ENCODE results near the gene POLR2E. TPM values are rescaled to one million over a fixed set of nuclear protein-coding genes. Genes with fewer than 3 reads are reported as not detected.
A peak's percentile ranks its signal among the peaks of the same experiment; 100 is the strongest.

Gene POLR2E
- total RNA-seq, 2 experiments from 2014 or later: 142 to 163 TPM

DNA sequence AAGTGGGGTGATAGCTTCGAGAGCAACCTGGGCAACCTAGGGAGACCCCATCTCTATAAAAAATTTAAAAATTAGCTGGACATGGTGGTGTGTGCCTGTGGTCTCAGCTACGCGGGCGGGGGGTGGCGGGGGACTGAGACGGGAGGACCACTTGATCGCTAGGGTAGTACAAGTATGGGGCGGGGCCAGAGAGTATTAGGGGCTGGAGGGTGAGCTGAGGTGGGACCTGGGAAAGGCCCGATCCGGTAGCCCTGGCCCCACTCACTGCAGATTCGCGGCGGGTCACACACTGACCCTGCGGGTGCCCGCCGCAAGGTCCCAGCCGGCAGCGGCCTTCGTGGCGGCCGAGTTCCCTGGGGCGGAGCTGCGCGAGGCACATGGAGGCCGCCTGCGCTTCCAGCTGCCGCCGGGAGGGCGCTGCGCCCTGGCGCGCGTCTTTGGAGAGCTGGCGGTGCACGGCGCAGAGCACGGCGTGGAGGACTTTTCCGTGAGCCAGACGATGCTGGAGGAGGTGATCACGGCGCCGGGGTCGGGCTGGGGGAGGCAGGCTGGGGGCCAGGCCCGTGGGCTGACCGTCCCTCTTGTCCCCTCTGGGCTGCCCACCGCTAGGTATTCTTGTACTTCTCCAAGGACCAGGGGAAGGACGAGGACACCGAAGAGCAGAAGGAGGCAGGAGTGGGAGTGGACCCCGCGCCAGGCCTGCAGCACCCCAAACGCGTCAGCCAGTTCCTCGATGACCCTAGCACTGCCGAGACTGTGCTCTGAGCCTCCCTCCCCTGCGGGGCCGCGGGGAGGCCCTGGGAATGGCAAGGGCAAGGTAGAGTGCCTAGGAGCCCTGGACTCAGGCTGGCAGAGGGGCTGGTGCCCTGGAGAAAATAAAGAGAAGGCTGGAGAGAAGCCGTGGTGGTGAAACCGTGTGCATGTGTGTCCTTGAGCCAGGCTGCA lies 30.2 kb downstream of the POLR2E start:
- Mint-ChIP-seq H3K4me1 (peaks cover 20% of the 10 kb centered on the region), H3K27me3 (no peaks in the 10 kb centered on the region), H3K4me3 (peak overlapping the region; percentile 61), H3K27ac (peak overlapping the region; percentile 69), H3K36me3 (peaks cover 24% of the 10 kb centered on the region), H3K9me3 (no peaks in the 10 kb centered on the region)
- ATAC-seq (ENCODE audit: low read depth) (peak; percentile 39), DNase-seq (peak; percentile 83)
- POLR2A ChIA-PET: interaction anchor here (0.7 to 19.6 kb wide), 10 partner anchors 10 to 172 kb away, joined by 3 to 644 read pairs (median 7); partner anchors contain the start of genes ABCA7, CNN2, MED16 and RNU6-2

DNA sequence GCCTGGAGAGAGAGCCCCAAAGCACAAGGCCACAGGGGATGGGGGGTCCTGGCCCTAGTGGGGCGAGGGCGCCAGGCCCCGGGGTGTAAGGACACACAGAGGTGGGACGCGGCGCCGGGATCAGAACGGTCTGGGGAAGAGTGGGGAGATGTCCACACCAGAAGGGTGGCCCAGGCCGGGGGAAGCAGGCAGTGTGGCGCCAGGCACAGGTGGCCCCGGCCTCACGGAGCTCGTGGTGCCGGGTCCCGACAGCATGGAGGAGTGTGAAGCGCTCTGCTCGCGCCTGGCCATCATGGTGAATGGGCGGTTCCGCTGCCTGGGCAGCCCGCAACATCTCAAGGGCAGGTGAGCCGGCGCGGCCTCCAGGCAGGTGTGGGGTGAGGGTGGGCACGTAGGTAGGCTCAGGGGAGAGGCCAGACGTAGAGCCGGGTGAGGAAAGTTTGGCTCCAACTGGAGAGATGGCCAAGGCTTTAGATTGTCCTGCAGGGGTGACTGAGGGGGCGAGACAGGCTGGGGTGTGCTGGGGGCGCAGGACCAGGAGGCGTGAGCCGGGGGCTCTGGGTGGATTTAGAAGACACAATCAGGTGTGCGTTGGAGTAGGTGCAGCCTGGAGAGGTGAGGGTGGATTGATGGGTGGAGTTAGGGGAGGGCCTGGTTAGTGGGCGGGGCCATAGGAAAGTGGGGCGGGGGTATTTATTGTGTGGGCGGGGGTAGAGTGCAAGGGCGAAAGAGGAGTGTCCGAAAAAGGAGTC lies 31.1 kb downstream of the POLR2E start:
- Mint-ChIP-seq H3K4me3 (no peak overlapping the region), H3K9me3 (no peaks in the 10 kb centered on the region), H3K27ac (peak overlapping the region; percentile 38), H3K4me1 (peaks cover 18% of the 10 kb centered on the region), H3K27me3 (no peaks in the 10 kb centered on the region), H3K36me3 (peaks cover 27% of the 10 kb centered on the region)
- POLR2A ChIA-PET: interaction anchor here (0.9 to 19.6 kb wide), 7 partner anchors 16 to 171 kb away, joined by 3 to 644 read pairs (median 52); partner anchors contain the start of genes ABCA7, CNN2, MED16 and RNU6-2
- DNase-seq (peak; percentile 35), ATAC-seq (ENCODE audit: low read depth) (no peak)

DNA sequence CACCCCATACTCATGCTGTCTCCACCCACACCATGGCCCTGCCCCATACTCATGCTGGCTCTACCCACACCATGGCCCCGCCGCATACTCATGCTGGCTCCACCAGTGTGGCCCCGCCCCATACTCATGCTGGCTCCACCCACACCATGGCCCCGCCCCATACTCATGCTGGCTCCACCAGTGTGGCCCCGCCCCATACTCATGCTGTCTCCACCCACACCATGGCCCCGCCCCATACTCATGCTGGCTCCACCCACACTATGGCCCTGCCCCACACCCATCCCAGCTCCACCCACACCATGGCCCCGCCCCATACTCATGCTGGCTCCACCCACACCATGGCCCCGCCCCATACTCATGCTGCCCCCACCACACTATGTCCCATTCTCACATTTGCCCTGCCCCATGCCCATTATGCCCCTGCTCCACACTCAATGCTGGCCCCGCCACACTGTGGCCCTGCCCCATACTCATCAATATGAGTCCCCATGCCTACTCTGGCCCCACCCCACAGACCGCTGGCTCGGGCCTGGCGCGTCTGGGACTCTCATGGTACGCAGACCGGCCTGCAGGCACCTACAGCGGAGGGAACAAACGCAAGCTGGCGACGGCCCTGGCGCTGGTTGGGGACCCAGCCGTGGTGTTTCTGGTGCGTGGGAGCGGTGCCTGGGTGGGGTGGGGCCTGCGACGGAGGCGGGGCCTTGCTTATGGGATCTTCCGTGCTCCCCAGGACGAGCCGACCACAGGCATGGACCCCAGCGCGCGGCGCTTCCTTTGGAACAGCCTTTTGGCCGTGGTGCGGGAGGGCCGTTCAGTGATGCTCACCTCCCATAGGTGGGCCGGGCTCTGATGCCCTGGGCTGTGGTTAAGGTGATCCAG lies 31.9 kb downstream of the POLR2E start:
- no peak for ATAC-seq (ENCODE audit: low read depth)
- Mint-ChIP-seq H3K27ac (no peak overlapping the region), H3K9me3 (no peaks in the 10 kb centered on the region), H3K36me3 (peaks cover 25% of the 10 kb centered on the region), H3K27me3 (no peaks in the 10 kb centered on the region), H3K4me3 (no peak overlapping the region), H3K4me1 (peaks cover 11% of the 10 kb centered on the region)
- POLR2A ChIA-PET: interaction anchor here (19.6 kb wide), 1 partner anchor 20 kb away, joined by 644 read pairs; no protein-coding TSS in a partner anchor
- DNase-seq: peak; percentile 63

DNA sequence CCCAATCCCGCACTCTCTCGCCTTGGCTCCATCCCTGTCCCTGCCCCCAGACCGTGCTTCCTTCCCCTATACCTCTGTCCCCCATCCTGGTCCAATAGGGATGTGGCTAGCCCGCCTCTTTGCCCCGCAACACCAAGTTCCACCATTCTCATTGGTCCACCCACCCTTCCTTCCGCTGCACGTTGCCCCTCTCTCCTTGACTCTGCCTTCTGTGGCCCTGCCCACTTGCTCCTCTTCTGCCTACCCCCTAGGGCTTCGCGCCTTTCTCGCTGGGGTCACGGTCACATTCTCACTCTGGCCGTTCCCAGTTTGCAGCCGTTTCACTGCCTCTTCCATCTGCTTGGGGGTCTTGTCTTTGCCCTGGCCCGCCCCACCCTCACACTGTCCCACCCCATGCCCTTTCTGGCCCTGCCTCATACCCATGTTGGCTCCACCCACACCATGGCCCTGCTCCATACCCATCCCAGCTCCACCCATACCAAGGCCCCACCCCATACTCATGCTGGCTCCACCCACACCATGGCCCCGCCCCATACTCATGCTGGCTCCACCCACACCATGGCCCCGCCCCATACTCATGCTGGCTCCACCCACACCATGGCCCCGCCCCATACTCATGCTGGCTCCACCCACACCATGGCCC lies 32.7 kb downstream of the POLR2E start:
- Mint-ChIP-seq H3K9me3 (peaks cover 3% of the 10 kb centered on the region), H3K4me1 (peaks cover 11% of the 10 kb centered on the region), H3K4me3 (no peak overlapping the region), H3K27me3 (no peaks in the 10 kb centered on the region), H3K27ac (peak overlapping the region; percentile 42), H3K36me3 (peaks cover 32% of the 10 kb centered on the region)
- DNase-seq: no peak
- POLR2A ChIA-PET: no interaction called here
- no peak for ATAC-seq (ENCODE audit: low read depth)

DNA sequence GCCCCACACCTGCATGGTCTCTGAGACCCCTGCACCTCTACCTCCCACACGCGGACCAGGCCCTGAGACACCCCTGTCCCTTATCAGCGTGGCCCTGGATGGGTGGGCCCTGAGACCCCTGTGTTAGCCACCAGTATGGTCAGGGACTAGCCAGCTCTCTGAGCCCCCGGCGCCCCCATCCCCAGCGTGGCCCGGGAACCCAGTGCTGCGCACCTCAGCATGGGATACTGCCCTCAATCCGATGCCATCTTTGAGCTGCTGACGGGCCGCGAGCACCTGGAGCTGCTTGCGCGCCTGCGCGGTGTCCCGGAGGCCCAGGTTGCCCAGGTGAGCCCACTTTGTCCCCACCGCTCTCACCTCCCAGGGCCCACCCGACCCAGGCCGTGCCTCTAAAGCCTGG lies 33.2 kb downstream of the POLR2E start:
- Mint-ChIP-seq H3K27ac (peak overlapping the region; percentile 42), H3K4me1 (peaks cover 11% of the 10 kb centered on the region), H3K4me3 (no peak overlapping the region), H3K27me3 (no peaks in the 10 kb centered on the region), H3K36me3 (peaks cover 38% of the 10 kb centered on the region), H3K9me3 (peaks cover 7% of the 10 kb centered on the region)
- POLR2A ChIA-PET: no interaction called here
- ATAC-seq (ENCODE audit: low read depth): no peak
- DNase-seq: no peak

DNA sequence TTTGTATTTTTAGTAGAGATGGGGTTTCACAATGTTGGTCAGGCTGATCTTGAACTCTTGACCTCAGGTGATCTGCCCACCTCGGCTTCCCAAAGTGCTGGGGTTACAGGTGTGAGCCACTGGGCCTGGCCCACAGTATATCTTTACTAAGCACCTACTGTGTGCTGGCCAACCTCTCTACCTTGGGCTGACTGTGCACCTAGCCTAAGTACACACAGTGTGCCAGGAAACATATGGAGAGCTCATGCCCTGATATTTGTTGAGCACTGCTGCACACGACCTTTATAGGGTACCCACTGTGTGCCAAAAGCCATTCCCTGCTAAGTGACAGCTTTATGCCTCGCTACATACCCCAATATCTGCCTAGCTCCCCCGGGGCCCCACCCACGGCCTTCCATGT lies 34.5 kb downstream of the POLR2E start:
- ATAC-seq (ENCODE audit: low read depth) (no peak), DNase-seq (no peak)
- Mint-ChIP-seq H3K4me3 (no peak overlapping the region), H3K36me3 (peaks cover 50% of the 10 kb centered on the region), H3K4me1 (peaks cover 9% of the 10 kb centered on the region), H3K9me3 (peaks cover 13% of the 10 kb centered on the region), H3K27me3 (no peaks in the 10 kb centered on the region), H3K27ac (no peak overlapping the region)
- POLR2A ChIA-PET: no interaction called here

DNA sequence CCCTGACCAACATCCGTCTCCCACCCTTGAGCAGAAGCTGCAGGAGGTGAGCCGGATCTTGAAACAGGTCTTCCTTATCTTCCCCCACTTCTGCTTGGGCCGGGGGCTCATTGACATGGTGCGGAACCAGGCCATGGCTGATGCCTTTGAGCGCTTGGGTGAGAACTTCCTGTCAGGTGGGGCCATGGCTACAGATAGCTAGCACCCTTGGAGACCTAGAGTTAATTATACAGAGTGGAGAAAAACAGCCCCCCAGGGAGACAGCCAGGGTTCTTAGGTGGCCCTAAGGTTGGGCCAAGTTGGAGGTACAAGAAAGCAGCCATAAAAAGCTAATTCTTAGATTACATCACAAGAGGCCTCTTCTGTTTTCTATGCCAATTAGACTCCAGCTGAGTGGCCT lies 37.1 kb downstream of the POLR2E start:
- no peaks in the 10 kb centered on the region for H3K27me3 Mint-ChIP-seq
- no peaks in the 10 kb centered on the region for H3K4me1 Mint-ChIP-seq
- H3K4me3 Mint-ChIP-seq: no peak overlapping the region
- no peak overlapping the region for H3K27ac Mint-ChIP-seq
- H3K36me3 Mint-ChIP-seq: peaks cover 48% of the 10 kb centered on the region
- H3K9me3 Mint-ChIP-seq: peaks cover 13% of the 10 kb centered on the region
- DNase-seq (no peak), ATAC-seq (ENCODE audit: low read depth) (no peak)
- POLR2A ChIA-PET: interaction anchor here (1.2 to 2.2 kb wide), 3 partner anchors 9 to 17 kb away, joined by 3 to 16 read pairs (median 6); partner anchors contain the start of gene ARHGAP45

DNA sequence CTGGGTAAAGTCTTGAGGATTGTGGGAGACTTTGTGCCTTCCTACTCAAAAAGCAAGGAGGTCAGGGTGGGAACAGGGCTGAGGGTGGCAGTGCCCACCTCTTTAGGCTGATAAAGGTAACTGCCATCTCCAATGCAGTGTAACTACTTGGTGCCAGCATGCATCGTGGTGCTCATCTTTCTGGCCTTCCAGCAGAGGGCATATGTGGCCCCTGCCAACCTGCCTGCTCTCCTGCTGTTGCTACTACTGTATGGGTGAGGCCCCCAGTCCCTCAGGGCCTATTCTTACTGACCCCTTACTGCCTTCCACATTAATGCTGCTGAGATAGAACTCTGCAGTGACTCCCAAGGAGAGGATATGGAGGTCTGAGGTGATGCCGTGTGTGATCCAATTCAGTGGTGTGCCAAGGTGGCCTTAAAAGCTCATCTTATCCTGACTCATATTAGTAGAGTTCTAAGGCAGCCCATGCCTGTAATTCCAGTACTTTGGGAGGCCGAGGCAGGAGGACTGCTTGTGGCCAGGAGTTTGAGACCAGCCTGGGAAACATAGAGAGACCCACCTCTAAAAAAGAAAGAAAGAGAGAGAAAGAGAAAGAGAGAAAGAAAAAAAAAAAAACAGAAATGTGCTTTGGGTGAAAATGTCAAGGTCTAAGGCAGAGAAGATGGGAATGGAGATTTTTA lies 37.9 kb downstream of the POLR2E start:
- H3K4me3 Mint-ChIP-seq: no peak overlapping the region
- peaks cover 13% of the 10 kb centered on the region for H3K9me3 Mint-ChIP-seq
- no peaks in the 10 kb centered on the region for H3K27me3 Mint-ChIP-seq
- DNase-seq (no peak), ATAC-seq (ENCODE audit: low read depth) (peak; percentile 54)
- POLR2A ChIA-PET: interaction anchor here (0.6 to 2.2 kb wide), 5 partner anchors 8 to 18 kb away, joined by 3 to 16 read pairs (median 3); partner anchors contain the start of genes ABCA7 and ARHGAP45
- H3K27ac Mint-ChIP-seq: peak overlapping the region; percentile 60
- peaks cover 46% of the 10 kb centered on the region for H3K36me3 Mint-ChIP-seq
- H3K4me1 Mint-ChIP-seq: peaks cover 1% of the 10 kb centered on the region

DNA sequence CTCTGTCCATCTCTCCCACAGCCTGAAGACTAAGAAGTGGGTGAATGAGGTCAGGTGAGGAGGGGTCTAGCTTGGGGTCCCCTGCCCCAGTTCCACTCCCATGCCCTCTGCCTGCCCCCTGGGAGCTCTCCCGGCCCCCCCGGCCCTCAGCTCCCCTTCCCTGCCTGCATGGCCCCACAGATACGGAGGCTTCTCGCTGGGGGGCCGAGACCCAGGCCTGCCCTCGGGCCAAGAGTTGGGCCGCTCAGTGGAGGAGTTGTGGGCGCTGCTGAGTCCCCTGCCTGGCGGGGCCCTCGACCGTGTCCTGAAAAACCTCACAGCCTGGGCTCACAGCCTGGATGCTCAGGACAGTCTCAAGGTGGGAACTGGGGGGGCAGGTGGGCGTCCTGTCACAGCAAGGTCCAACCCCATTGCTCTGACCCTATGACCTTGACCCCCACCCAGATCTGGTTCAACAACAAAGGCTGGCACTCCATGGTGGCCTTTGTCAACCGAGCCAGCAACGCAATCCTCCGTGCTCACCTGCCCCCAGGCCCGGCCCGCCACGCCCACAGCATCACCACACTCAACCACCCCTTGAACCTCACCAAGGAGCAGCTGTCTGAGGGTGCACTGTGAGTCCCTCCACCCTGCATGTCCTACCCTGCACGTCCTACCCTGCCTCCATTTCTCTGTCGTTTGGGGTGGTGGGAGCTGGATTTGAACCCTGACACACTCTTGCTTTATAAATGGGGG lies 39.1 kb downstream of the POLR2E start:
- Mint-ChIP-seq H3K4me1 (peaks cover 4% of the 10 kb centered on the region), H3K4me3 (no peak overlapping the region), H3K9me3 (peaks cover 13% of the 10 kb centered on the region), H3K27ac (peak overlapping the region; percentile 58), H3K27me3 (no peaks in the 10 kb centered on the region), H3K36me3 (peaks cover 48% of the 10 kb centered on the region)
- ATAC-seq (ENCODE audit: low read depth) (no peak), DNase-seq (no peak)
- POLR2A ChIA-PET: interaction anchor here (0.6 to 1.1 kb wide), 4 partner anchors 9 to 26 kb away, joined by 3 to 4 read pairs (median 3); no protein-coding TSS in a partner anchor

DNA sequence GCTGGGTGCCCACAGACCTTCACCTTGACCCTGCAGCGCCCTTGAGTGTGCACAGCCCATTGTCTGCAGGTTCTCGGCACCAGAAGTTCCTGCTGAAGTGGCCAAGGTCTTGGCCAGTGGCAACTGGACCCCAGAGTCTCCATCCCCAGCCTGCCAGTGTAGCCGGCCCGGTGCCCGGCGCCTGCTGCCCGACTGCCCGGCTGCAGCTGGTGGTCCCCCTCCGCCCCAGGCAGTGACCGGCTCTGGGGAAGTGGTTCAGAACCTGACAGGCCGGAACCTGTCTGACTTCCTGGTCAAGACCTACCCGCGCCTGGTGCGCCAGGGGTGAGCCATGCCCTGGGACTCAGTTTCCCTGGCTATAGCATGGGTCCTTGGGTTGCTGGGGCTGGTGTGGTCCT lies 40.1 kb downstream of the POLR2E start:
- Mint-ChIP-seq H3K4me3 (no peak overlapping the region), H3K9me3 (peaks cover 13% of the 10 kb centered on the region), H3K36me3 (peaks cover 46% of the 10 kb centered on the region), H3K4me1 (peaks cover 4% of the 10 kb centered on the region), H3K27ac (no peak overlapping the region), H3K27me3 (no peaks in the 10 kb centered on the region)
- ATAC-seq (ENCODE audit: low read depth) (no peak), DNase-seq (no peak)
- POLR2A ChIA-PET: interaction anchor here (1.0 to 1.1 kb wide), 2 partner anchors 10 to 25 kb away, joined by 3 to 4 read pairs; no protein-coding TSS in a partner anchor

Data from activated naive CD8-positive, alpha-beta T cell treated with anti-CD3 and anti-CD28 coated beads, Interleukin-2, amount 10 ng/mL, durations not matched to agents 7 days and 5 days (primary cell).